B cell (primary cell): ENCODE measurements around the gene PODNL1. TPM values are rescaled to one million over a fixed set of nuclear protein-coding genes. Genes with fewer than 3 reads are reported as not detected.
"Not testable (repeated sequence)": the region's sequence is repeated elsewhere in the genome, so short reads cannot be mapped to it uniquely, and the experiment has no call there.

Experiments
- ATAC-seq: fragments of 200-7000 bp; cut with Tn5 transposase; one replicate; pipeline ENCODE4 v1.10.0; 2021; ENCODE audit warnings: low read depth, mild to moderate bottlenecking, moderate number of reproducible peaks, moderate library complexity
- CTCF ChIA-PET: fragments of 350-600 bp; sonication (Branson Sonifier 250); formaldehyde crosslinking; loops from one replicate; lab custom pipeline; 2021; ENCODE audit warnings: antibody characterized with exemption, inconsistent platforms; lab: Charles Lee
- POLR2A ChIA-PET: fragments of 350-600 bp; sonication (Branson Sonifier 250); formaldehyde crosslinking; loops from one replicate; lab custom pipeline; 2021; ENCODE audit warnings: antibody characterized with exemption; lab: Charles Lee
- DNase-seq: peaks from one replicate; pipeline ENCODE4 v3.0.0; 2013
- H2AFZ ChIP-seq: 2 replicates; pipeline ENCODE4 v1.6.1; 2012; ENCODE audit warnings: mild to moderate bottlenecking, low read depth, low read length; ENCODE audit not compliant: insufficient read depth, poor library complexity, severe bottlenecking
- H3K27ac ChIP-seq, 2 donors: 1 replicate in 1 of 2; 2 replicates in 1 of 2; pipeline ENCODE4 v1.5.1; 2012 to 2013; ENCODE audit warnings: low read length in 2 of 2, mild to moderate bottlenecking in 2 of 2, moderate library complexity in 1 of 2
- H3K27me3 ChIP-seq, 4 experiments: fragments of 200-600 bp in 1 of 4; sonication (generic) in 1 of 4; replicated peaks in 1 of 4; 1 replicate in 2 of 4; 2 replicates in 2 of 4; pipeline versions ENCODE4 v1.6.1 to v1.7.0; 2013 to 2016; ENCODE audit warnings: low read length in 3 of 4, mild to moderate bottlenecking in 2 of 4, mixed read lengths in 1 of 4, moderate library complexity in 1 of 4; ENCODE audit not compliant: insufficient read depth in 4 of 4, control insufficient read depth in 3 of 4; ENCODE audit errors: control extremely low read depth in 1 of 4
- H3K36me3 ChIP-seq, 2 experiments: replicated peaks in 1 of 2; 1 replicate in 1 of 2; 2 replicates in 1 of 2; pipeline versions ENCODE4 v1.6.1 to v1.7.1; 2013; ENCODE audit warnings: low read length in 1 of 2; ENCODE audit not compliant: insufficient read depth in 2 of 2, control insufficient read depth in 1 of 2; ENCODE audit errors: control extremely low read depth in 1 of 2, extremely low read depth in 1 of 2
- H3K4me1 ChIP-seq, 2 donors: fragments of 200-600 bp in 1 of 2; sonication (generic) in 1 of 2; 1 replicate in 1 of 2; 2 replicates in 1 of 2; pipeline versions ENCODE4 v1.5.1 to v1.6.1; 2013 to 2017; ENCODE audit warnings: low read length in 2 of 2; ENCODE audit not compliant: control insufficient read depth in 2 of 2, insufficient read depth in 2 of 2
- H3K4me2 ChIP-seq: replicated peaks from 2 replicates; pipeline ENCODE3; 2012; ENCODE audit warnings: mild to moderate bottlenecking, low read depth, low read length; ENCODE audit not compliant: poor library complexity, severe bottlenecking
- H3K4me3 ChIP-seq, 5 experiments: fragments of 200-600 bp in 1 of 5; sonication (generic) in 1 of 5; 1 replicate in 3 of 5; 2 replicates in 2 of 5; pipeline versions ENCODE4 v1.5.1 to v1.7.0; 2011 to 2016; ENCODE audit warnings: low read length in 4 of 5, mild to moderate bottlenecking in 4 of 5, low read depth in 2 of 5, control low read depth in 1 of 5, moderate library complexity in 1 of 5; ENCODE audit not compliant: insufficient read depth in 1 of 5; ENCODE audit errors: control extremely low read depth in 1 of 5, extremely low read depth in 1 of 5
- H3K79me2 ChIP-seq: fragments of 200-600 bp; sonication (generic); one replicate; pipeline ENCODE4 v1.6.0; 2016; ENCODE audit warnings: low read length; ENCODE audit not compliant: control insufficient read depth, insufficient read depth
- H3K9ac ChIP-seq: fragments of 200-600 bp; sonication (generic); 2 replicates; pipeline ENCODE4 v1.6.1; 2017; ENCODE audit warnings: mild to moderate bottlenecking, low read length, moderate library complexity
- H3K9me3 ChIP-seq, 3 donors: one replicate each; pipeline versions ENCODE4 v1.6.1 to v1.7.1; 2013; ENCODE audit warnings: low read length in 2 of 3; ENCODE audit not compliant: control insufficient read depth in 2 of 3, insufficient read depth in 1 of 3; ENCODE audit errors: control extremely low read depth in 1 of 3
- H4K20me1 ChIP-seq: 2 replicates; pipeline ENCODE4 v1.6.0; 2012; ENCODE audit warnings: mild to moderate bottlenecking, low read length; ENCODE audit not compliant: insufficient read depth, control insufficient read depth, poor library complexity, severe bottlenecking
- H3K27ac Mint-ChIP-seq: one replicate; pipeline ENCODE4 v1.8.0; 2021; ENCODE audit warnings: mixed read lengths
- H3K27me3 Mint-ChIP-seq: one replicate; pipeline ENCODE4 v1.8.0; 2021; ENCODE audit warnings: mixed read lengths
- H3K4me1 Mint-ChIP-seq: one replicate; pipeline ENCODE4 v1.8.0; 2021; ENCODE audit warnings: mixed read lengths
- H3K4me3 Mint-ChIP-seq: one replicate; pipeline ENCODE4 v1.8.0; 2021; ENCODE audit warnings: mixed read lengths
- H3K9me3 Mint-ChIP-seq: one replicate; pipeline ENCODE4 v1.8.0; 2022; ENCODE audit warnings: mixed read lengths; ENCODE audit not compliant: insufficient read depth
- EZH2 ChIP-seq: IDR thresholded peaks from 2 replicates; pipeline ENCODE4 v1.6.1; 2012; ENCODE audit warnings: borderline replicate concordance, low read depth, mild to moderate bottlenecking, moderate library complexity, low read length; ENCODE audit not compliant: insufficient read depth, poor library complexity, severe bottlenecking
- WGBS: methylation state at CpG from one replicate; pipeline ENCODE4 v1.1.5; 2013; ENCODE audit warnings: missing lambda C conversion rate; ENCODE audit not compliant: insufficient coverage; 5-methylcytosine and 5-hydroxymethylcytosine counted together
- intact Hi-C: fragments of 100-400 bp; cut with micrococcal nuclease; formaldehyde crosslinking; loops from one replicate; pipeline ENCODE4 v1.10.0; 2022
- polyA plus RNA-seq: library from polyadenylated mRNA; depleted of rRNA; stranded (reverse); fragments of >200 nt; gene quantifications from 2 replicates; pipeline ENCODE4 v1.2.3, GENCODE V29; 2012
- total RNA-seq, 2 donors: library from RNA; stranded (reverse); fragments of 120-200 nt in 1 of 2; gene quantifications; 1 replicate in 1 of 2; 2 replicates in 1 of 2; pipeline versions ENCODE4 v1.2.3 to v1.2.4, GENCODE V29; 2013 to 2022
- TF ChIP-seq, protein P1 (sequence below): fragments of 200-600 bp; IDR thresholded peaks from one replicate; pipeline ENCODE4 v1.8.0; 2022; ENCODE audit warnings: antibody characterized with exemption, mild to moderate bottlenecking

The PODNL1 gene
- total and polyA plus RNA-seq, 2 donors (not counting 1 experiment from before 2014, with no cell fraction given) = not detected

DNA sequence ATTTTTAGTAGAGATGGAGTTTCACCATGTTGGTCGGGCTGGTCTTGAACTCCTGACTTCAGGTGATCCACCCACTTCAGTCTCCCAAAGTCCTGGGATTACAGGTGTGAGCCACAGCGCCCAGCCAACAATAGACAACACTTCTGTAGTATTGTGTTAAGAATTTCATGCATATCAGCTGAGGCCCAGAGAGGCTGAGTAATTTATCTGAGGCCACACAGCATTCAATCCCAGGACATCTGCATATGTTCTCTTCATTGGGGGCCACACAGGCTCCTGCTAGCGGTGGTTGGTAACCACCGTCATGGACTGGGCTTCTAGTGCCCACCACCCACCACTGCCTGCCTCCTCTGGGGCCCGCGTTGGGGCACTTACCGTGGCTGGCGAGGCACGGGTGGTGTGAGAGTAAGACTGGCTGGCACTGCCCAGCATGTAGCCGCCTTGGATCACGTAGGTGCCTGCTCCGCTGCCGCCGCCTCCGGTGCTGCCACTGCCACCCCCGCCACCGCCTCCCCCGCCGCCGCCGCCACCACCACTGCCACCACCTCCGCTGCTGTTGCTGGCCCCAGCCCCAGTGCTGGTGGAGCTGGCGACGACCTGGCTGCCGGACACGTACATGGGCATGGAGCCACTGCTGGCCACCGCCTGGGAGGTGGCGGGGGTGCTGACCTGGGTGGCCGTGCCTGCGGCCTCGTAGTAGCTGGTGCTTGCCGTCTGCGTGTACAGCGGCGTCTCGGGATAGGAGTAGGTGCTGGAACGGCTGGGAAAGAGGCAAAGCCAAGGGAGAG, 34.3 kb upstream of the PODNL1 start:
- 98% methylated on average over 30 of the region's 37 CpGs for WGBS

DNA sequence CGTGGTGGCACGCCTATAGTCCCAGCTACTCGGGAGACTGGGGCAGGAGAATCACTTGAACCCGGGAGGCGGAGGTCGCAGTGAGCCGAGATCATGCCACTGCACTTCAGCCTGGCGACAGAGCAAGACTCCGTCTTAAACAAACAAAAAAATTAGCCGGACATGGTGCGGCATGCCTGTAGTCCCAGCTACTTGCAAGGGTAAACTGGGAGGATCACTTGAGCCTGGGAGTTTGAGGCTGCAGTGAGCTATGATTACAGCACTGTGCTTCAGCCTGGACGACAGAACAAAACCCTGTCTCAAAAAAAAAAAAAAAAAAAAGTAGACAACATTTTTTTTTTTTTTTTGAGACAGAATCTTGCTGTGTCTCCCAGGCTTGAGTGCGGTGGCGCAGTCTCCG, 33.7 kb upstream of the PODNL1 start:
- ATAC-seq, H3K9ac ChIP-seq, DNase-seq, intact Hi-C loops, H3K27me3 Mint-ChIP-seq, H3K4me1 ChIP-seq, H3K4me3 ChIP-seq, H3K27ac Mint-ChIP-seq, H3K79me2 ChIP-seq, H3K27ac ChIP-seq, H3K27me3 ChIP-seq, H2AFZ ChIP-seq, H3K4me1 Mint-ChIP-seq, H3K9me3 ChIP-seq, H3K4me3 Mint-ChIP-seq, H4K20me1 ChIP-seq, H3K4me2 ChIP-seq, H3K9me3 Mint-ChIP-seq: not testable (repeated sequence)
- WGBS = 99% methylated on average over 11 of the region's 15 CpGs
- ChIA-PET POLR2A (interaction anchor here (0.7 to 1.2 kb wide), 3 partner anchors 13 to 88 kb away, joined by 3 to 5 read pairs (median 4); partner anchors contain the start of gene IL27RA), CTCF (interaction anchor here (0.6 to 2.7 kb wide), 4 partner anchors 33 to 77 kb away, joined by 3 to 7 read pairs (median 4); no protein-coding TSS in a partner anchor)
- peaks cover 0 to 50% of the 10 kb centered on the region in 2 experiments for H3K36me3 ChIP-seq

More for the DNA sequence above, 34.3 kb upstream of the PODNL1 start:
- Histone ChIP-seq H2AFZ (no peak overlapping the region), H3K27me3 (no peaks in the 10 kb centered on the region), H3K4me3 (no peak overlapping the region), H3K27ac (no peak overlapping the region), H3K4me1 (peaks cover 0 to 4% of the 10 kb centered on the region in 2 donors), H3K79me2 (no peaks in the 10 kb centered on the region), H3K9me3 (no peaks in the 10 kb centered on the region), H3K9ac (no peak overlapping the region), H3K4me2 (no peak overlapping the region), H3K36me3 (peaks cover 0 to 44% of the 10 kb centered on the region in 2 experiments), H4K20me1 (no peaks in the 10 kb centered on the region)
- TF ChIP-seq EZH2 = no peak
- TF ChIP-seq, protein P1, sequence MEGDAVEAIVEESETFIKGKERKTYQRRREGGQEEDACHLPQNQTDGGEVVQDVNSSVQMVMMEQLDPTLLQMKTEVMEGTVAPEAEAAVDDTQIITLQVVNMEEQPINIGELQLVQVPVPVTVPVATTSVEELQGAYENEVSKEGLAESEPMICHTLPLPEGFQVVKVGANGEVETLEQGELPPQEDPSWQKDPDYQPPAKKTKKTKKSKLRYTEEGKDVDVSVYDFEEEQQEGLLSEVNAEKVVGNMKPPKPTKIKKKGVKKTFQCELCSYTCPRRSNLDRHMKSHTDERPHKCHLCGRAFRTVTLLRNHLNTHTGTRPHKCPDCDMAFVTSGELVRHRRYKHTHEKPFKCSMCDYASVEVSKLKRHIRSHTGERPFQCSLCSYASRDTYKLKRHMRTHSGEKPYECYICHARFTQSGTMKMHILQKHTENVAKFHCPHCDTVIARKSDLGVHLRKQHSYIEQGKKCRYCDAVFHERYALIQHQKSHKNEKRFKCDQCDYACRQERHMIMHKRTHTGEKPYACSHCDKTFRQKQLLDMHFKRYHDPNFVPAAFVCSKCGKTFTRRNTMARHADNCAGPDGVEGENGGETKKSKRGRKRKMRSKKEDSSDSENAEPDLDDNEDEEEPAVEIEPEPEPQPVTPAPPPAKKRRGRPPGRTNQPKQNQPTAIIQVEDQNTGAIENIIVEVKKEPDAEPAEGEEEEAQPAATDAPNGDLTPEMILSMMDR = no peak
- Mint-ChIP-seq H3K4me3 (no peak overlapping the region), H3K27me3 (no peaks in the 10 kb centered on the region), H3K9me3 (no peaks in the 10 kb centered on the region), H3K27ac (no peak overlapping the region), H3K4me1 (peaks cover 7% of the 10 kb centered on the region)
- POLR2A ChIA-PET = interaction anchor here (0.7 to 1.2 kb wide), 4 partner anchors 12 to 87 kb away, joined by 3 to 5 read pairs (median 4); partner anchors contain the start of gene IL27RA
- no peak for DNase-seq
- CTCF ChIA-PET = interaction anchor here (0.6 to 2.7 kb wide), 2 partner anchors 50 to 76 kb away, joined by 3 to 7 read pairs; no protein-coding TSS in a partner anchor
- intact Hi-C loops = no loop called here
- no peak for ATAC-seq
